HepG2 (cell line): ENCODE data around the gene DNAJA3. TPM values are rescaled to one million over a fixed set of nuclear protein-coding genes. Genes with fewer than 3 reads are reported as not detected.

Experiments
- CSRNP1 ChIP-seq: sonication (generic); formaldehyde crosslinking; IDR thresholded peaks from 2 replicates; pipeline ENCODE4 v1.8.1; 2023; ENCODE audit warnings: mild to moderate bottlenecking, missing genetic modification reagents
- DBP ChIP-seq: sonication (generic); formaldehyde crosslinking; IDR thresholded peaks from 2 replicates; pipeline ENCODE4 v1.4.0; 2020; ENCODE audit warnings: missing genetic modification reagents; ENCODE audit errors: not compliant biosample characterization
- GLI4 ChIP-seq: sonication (generic); formaldehyde crosslinking; IDR thresholded peaks from 2 replicates; pipeline ENCODE4 v1.5.1; 2020; ENCODE audit warnings: missing genetic modification reagents, mild to moderate bottlenecking, moderate library complexity, borderline replicate concordance
- HNF4G ChIP-seq, 2 experiments: sonication (generic) in 1 of 2; formaldehyde crosslinking in 1 of 2; IDR thresholded peaks; 2 replicates each; pipeline versions ENCODE4 v1.4.0 to v1.6.1; 2011 to 2020; ENCODE audit warnings: borderline replicate concordance in 2 of 2, low read depth in 2 of 2, mild to moderate bottlenecking in 2 of 2, low read length in 1 of 2, missing genetic modification reagents in 1 of 2, moderate library complexity in 1 of 2
- HNRNPLL ChIP-seq: fragments of 200-400 bp; formaldehyde crosslinking; IDR thresholded peaks from 2 replicates; pipeline ENCODE4 v1.6.1; 2017; ENCODE audit warnings: mild to moderate bottlenecking, low read depth, low read length; ENCODE audit not compliant: poor library complexity, severe bottlenecking
- ONECUT2 ChIP-seq: sonication (generic); formaldehyde crosslinking; IDR thresholded peaks from 2 replicates; pipeline ENCODE4 v1.4.0; 2020; ENCODE audit warnings: missing genetic modification reagents
- RARA ChIP-seq: IDR thresholded peaks from 2 replicates; pipeline ENCODE4 v1.6.1; 2016; ENCODE audit warnings: missing genetic modification reagents, missing compliant biosample characterization
- SETDB1 ChIP-seq: sonication (generic); formaldehyde crosslinking; IDR thresholded peaks from 2 replicates; pipeline ENCODE4 v1.5.1; 2020; ENCODE audit warnings: missing genetic modification reagents, mild to moderate bottlenecking, borderline replicate concordance
- SIN3B ChIP-seq: fragments of 150-350 bp; IDR thresholded peaks from 2 replicates; pipeline ENCODE4 v1.6.1; 2014; ENCODE audit warnings: low read length
- SNAPC2 ChIP-seq: sonication (generic); formaldehyde crosslinking; IDR thresholded peaks from 2 replicates; pipeline ENCODE4 v1.8.1; 2022; ENCODE audit warnings: mild to moderate bottlenecking, missing genetic modification reagents
- ZBED4 ChIP-seq: sonication (generic); formaldehyde crosslinking; IDR thresholded peaks from 2 replicates; pipeline ENCODE4 v1.4.0; 2020; ENCODE audit warnings: missing genetic modification reagents, borderline replicate concordance
- ZNF12 ChIP-seq: sonication (generic); formaldehyde crosslinking; IDR thresholded peaks from 2 replicates; pipeline ENCODE4 v1.5.0; 2020; ENCODE audit warnings: missing genetic modification reagents
- ZNF597 ChIP-seq: sonication (generic); formaldehyde crosslinking; IDR thresholded peaks from 2 replicates; pipeline ENCODE4 v1.5.0; 2020; ENCODE audit warnings: missing genetic modification reagents
- ZNF792 ChIP-seq: IDR thresholded peaks from 2 replicates; pipeline ENCODE4 v1.6.1; 2016
- polyA plus RNA-seq, 8 experiments: library from polyadenylated mRNA; depleted of rRNA in 3 of 8; stranded (reverse) in 7 of 8; unstranded in 1 of 8; fragments of >200 nt; fragmentation: Illumina TruSeq in 4 of 8; extraction: Trizol in 4 of 8; gene quantifications; 2 replicates each; pipeline versions ENCODE4 v1.2.1 to v1.2.3, GENCODE V29; 2011 to 2016; ENCODE audit warnings: low read depth in 4 of 8, missing spikeins in 1 of 8, mixed read lengths in 1 of 8; ENCODE audit not compliant: insufficient read depth in 1 of 8
- total RNA-seq, 5 experiments: library from RNA; depleted of rRNA; stranded (reverse); fragments of >200 nt; fragmentation: Illumina TruSeq; extraction: Trizol; gene quantifications; 2 replicates each; pipeline ENCODE4 v1.2.3, GENCODE V29; 2016; ENCODE audit warnings: low read depth in 1 of 5
- TF ChIP-seq, protein P1 (sequence below): sonication (generic); formaldehyde crosslinking; IDR thresholded peaks from 2 replicates; pipeline ENCODE4 v1.4.0; 2020; ENCODE audit warnings: missing genetic modification reagents
- TF ChIP-seq, protein P2 (sequence below): sonication (generic); formaldehyde crosslinking; IDR thresholded peaks from 2 replicates; pipeline ENCODE4 v1.8.0; 2022; ENCODE audit warnings: mild to moderate bottlenecking, missing genetic modification reagents, moderate library complexity

Gene DNAJA3
- total and polyA plus RNA-seq, 2 of the 13 experiments (the other 11 are each of a cell fraction or from before 2014, with no cell fraction given): 77.0 to 83.3 TPM

DNA sequence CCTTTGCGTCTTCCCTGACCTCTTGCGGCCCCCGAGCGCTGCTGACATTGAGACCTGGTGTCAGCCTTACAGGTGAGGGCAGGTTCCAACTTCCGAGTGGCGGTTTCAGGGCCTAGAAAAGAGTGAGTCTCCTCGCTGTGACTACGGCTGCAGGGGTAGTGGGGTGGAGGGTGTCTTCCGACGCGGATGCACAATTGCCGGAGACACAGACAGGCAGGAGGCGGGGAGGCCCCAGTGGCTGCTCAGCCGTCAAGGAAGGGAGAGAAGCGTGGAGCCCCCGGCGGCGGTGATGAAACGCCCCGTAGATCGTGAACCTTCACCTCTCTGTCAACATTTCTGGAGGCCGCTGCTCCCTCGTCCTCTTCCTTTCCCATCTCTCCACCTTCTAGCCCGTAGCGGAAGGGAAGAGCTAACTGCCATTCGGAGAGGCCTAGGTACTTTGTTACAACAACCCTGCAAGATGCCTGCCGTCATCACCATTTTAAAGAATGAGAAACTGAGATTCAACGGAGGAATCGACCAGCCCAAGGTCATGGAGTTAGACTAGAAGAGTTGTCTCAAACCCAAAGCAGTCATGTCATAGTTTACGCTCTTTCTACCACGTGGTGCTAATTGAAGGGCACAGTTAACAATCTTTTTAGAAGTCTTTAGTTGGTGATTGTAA, 485 bp downstream of the DNAJA3 start (continued):
- TF ChIP-seq DBP (CRISPR knock-in tag): no peak
- TF ChIP-seq CSRNP1 (CRISPR knock-in tag): peak; percentile 78; the same call in 1 of the 2 replicates
- no peak for TF ChIP-seq SETDB1 (CRISPR knock-in tag)
- no peak for TF ChIP-seq HNRNPLL
- TF ChIP-seq ZBED4: no peak; the same call in 1 of the 2 replicates
- peak; percentile 58; the same call in 1 of the 2 replicates for TF ChIP-seq HNF4G (IDR thresholded peaks at IDR 0.05; ENCODE audit: borderline replicate concordance, low read depth, low read length)
- no peak for TF ChIP-seq HNF4G (CRISPR knock-in tag; IDR thresholded peaks at IDR 0.05; ENCODE audit: borderline replicate concordance, low read depth)
- TF ChIP-seq ZNF597 (CRISPR knock-in tag): no peak
- TF ChIP-seq, protein P1, sequence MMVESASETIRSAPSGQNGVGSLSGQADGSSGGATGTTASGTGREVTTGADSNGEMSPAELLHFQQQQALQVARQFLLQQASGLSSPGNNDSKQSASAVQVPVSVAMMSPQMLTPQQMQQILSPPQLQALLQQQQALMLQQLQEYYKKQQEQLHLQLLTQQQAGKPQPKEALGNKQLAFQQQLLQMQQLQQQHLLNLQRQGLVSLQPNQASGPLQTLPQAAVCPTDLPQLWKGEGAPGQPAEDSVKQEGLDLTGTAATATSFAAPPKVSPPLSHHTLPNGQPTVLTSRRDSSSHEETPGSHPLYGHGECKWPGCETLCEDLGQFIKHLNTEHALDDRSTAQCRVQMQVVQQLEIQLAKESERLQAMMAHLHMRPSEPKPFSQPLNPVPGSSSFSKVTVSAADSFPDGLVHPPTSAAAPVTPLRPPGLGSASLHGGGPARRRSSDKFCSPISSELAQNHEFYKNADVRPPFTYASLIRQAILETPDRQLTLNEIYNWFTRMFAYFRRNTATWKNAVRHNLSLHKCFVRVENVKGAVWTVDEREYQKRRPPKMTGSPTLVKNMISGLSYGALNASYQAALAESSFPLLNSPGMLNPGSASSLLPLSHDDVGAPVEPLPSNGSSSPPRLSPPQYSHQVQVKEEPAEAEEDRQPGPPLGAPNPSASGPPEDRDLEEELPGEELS (CRISPR knock-in tag): peak; percentile 61; the same call in 1 of the 2 replicates
- TF ChIP-seq SNAPC2 (CRISPR knock-in tag): no peak; the same call in 1 of the 2 replicates
- no peak for TF ChIP-seq GLI4 (CRISPR knock-in tag)
- no peak for TF ChIP-seq SIN3B
- no peak for TF ChIP-seq ONECUT2
- TF ChIP-seq, protein P2, sequence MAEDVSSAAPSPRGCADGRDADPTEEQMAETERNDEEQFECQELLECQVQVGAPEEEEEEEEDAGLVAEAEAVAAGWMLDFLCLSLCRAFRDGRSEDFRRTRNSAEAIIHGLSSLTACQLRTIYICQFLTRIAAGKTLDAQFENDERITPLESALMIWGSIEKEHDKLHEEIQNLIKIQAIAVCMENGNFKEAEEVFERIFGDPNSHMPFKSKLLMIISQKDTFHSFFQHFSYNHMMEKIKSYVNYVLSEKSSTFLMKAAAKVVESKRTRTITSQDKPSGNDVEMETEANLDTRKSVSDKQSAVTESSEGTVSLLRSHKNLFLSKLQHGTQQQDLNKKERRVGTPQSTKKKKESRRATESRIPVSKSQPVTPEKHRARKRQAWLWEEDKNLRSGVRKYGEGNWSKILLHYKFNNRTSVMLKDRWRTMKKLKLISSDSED (CRISPR knock-in tag): no peak
- peak; percentile 58; the same call in 1 of the 2 replicates for TF ChIP-seq ZNF792 (CRISPR knock-in tag)
- no peak for TF ChIP-seq ZNF12 (CRISPR knock-in tag)
- peak; percentile 43 for TF ChIP-seq RARA
